AG04449 (cell line): ENCODE results near the gene ANO1.

Experiments
- CTCF ChIA-PET: fragments of 350-600 bp; formaldehyde crosslinking; extraction: SDS; loops from one replicate; lab custom pipeline; 2021; ENCODE audit warnings: antibody characterized with exemption; lab: Yijun Ruan, JAX
- POLR2A ChIA-PET: fragments of 400-600, 350-600 bp; formaldehyde crosslinking; extraction: SDS; loops from one replicate; lab custom pipeline; 2020; ENCODE audit warnings: antibody characterized with exemption, inconsistent platforms; lab: Yijun Ruan, JAX
- DNase-seq: peaks from one replicate; pipeline ENCODE4 v3.0.0-alpha.2; 2010; ENCODE audit warnings: low read depth, low spot score
- H3K4me3 ChIP-seq: 2 replicates; pipeline ENCODE4 v1.5.1; 2011; ENCODE audit warnings: low read depth, mild to moderate bottlenecking, control low read depth, low read length
- CTCF ChIP-seq: IDR thresholded peaks from one replicate; pipeline ENCODE4 v1.5.1; 2011; ENCODE audit warnings: mild to moderate bottlenecking, moderate library complexity, low read length, control low read depth, inconsistent platforms; ENCODE audit not compliant: insufficient read depth; ENCODE audit errors: missing control alignments

The ANO1 gene

GRCh38 chr11:70226183-70226582, 148.1 kb downstream of the ANO1 start:
- DNase-seq: no peak
- no peak for TF ChIP-seq CTCF
- H3K4me3 ChIP-seq: no peak overlapping the region
- ChIA-PET CTCF (interaction anchor here (0.9 to 1.3 kb wide), 2 partner anchors 45 to 189 kb away, joined by 3 to 4 read pairs; no protein-coding TSS in a partner anchor), POLR2A (interaction anchor here (0.8 kb wide), 1 partner anchor 22 kb away, joined by 3 read pairs; no protein-coding TSS in a partner anchor)

- DNase-seq: no peak
- POLR2A ChIA-PET: no interaction called here
- peak; percentile 14 for TF ChIP-seq CTCF
- CTCF ChIA-PET: interaction anchor here (1.3 kb wide), 1 partner anchor 189 kb away, joined by 4 read pairs; no protein-coding TSS in a partner anchor
- no peak overlapping the region for H3K4me3 ChIP-seq
These were observed 148.8 kb downstream of the ANO1 start for GRCh38 chr11:70226967-70227366.

GRCh38 chr11:70229737-70230136, 151.6 kb downstream of the ANO1 start:
- H3K4me3 ChIP-seq: no peak overlapping the region
- POLR2A ChIA-PET: no interaction called here
- no peak for DNase-seq
- CTCF ChIA-PET: no interaction called here
- TF ChIP-seq CTCF: no peak

- no peak overlapping the region for H3K4me3 ChIP-seq
- CTCF ChIA-PET: no interaction called here
- no peak for TF ChIP-seq CTCF
- DNase-seq: no peak
- POLR2A ChIA-PET: no interaction called here
These were observed 152.2 kb downstream of the ANO1 start for GRCh38 chr11:70230151-70230839.

- DNase-seq: no peak
- TF ChIP-seq CTCF: no peak
- H3K4me3 ChIP-seq: no peak overlapping the region
- ChIA-PET POLR2A (no interaction called here), CTCF (no interaction called here)
These were observed 153.0 kb downstream of the ANO1 start for GRCh38 chr11:70230840-70231710.

- ChIA-PET CTCF (interaction anchor here (1.2 kb wide), 1 partner anchor 37 kb away, joined by 3 read pairs; no protein-coding TSS in a partner anchor), POLR2A (no interaction called here)
- no peak overlapping the region for H3K4me3 ChIP-seq
- TF ChIP-seq CTCF: no peak
- no peak for DNase-seq
These were observed 154.9 kb downstream of the ANO1 start for GRCh38 chr11:70233034-70233433.
